ENCODE data around the gene KDM6B. TPM values are rescaled to one million over a fixed set of nuclear protein-coding genes. Genes with fewer than 3 reads are reported as not detected.

Gene KDM6B
- polyA plus RNA-seq, 1 donor from 2014 or later, result 2.5 TPM

DNA sequence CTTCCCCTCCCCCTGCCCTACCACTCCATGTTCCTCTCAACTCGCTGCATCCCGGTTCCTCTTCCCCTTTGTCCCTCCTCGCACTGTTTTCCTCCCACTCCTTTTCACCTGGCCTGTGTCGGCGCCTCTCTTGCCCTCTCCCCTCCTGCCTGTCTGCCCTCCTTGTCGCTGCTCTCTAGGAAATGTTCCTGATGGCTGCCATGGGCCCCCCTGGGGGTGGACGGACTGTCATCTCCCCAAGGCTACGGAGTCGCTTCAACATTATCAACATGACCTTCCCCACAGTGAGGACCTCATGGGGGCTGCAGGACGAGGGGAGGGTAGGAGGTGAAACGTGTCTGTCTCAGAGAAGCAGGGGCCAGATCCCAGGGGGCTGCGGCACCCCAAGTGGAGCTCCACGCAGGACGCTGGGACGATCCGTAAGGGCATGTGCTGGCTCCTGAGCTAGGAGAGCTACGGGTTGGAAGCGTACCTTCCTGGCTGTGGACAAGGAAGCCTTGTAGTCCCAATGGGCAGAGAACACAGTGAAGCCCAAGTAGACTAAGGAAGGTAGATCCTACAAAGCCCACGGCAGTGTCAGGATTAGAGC, 39.8 kb upstream of the KDM6B start:
- H3K4me2 ChIP-seq (ENCODE audit: low read length), result no peak overlapping the region
- H3K36me3 ChIP-seq (ENCODE audit: insufficient read depth, low read length), result no peaks in the 10 kb centered on the region
- no peak overlapping the region for H3K27ac ChIP-seq (ENCODE audit: low read length)
- no peaks in the 10 kb centered on the region for H3K27me3 ChIP-seq (ENCODE audit: insufficient read depth, low read depth, low read length)
- H3F3A ChIP-seq (ENCODE audit: insufficient read depth, low read length, poor library complexity, severe bottlenecking), result no peaks in the 10 kb centered on the region
- H3K9ac ChIP-seq (ENCODE audit: low read length), result no peak overlapping the region
- TF ChIP-seq EP300 (conservative IDR thresholded peaks at IDR 0.05; ENCODE audit: poor library complexity, severe bottlenecking), result no peak
- H2AFZ ChIP-seq (ENCODE audit: low read depth, low read length), result no peak overlapping the region
- H3K9me2 ChIP-seq (ENCODE audit: insufficient read depth, low read length), result no peaks in the 10 kb centered on the region
- H3K4me3 ChIP-seq (ENCODE audit: low read length), result no peak overlapping the region
- no peaks in the 10 kb centered on the region for H3K79me2 ChIP-seq (replicated peaks; ENCODE audit: insufficient read depth, low read length)
- no peaks in the 10 kb centered on the region for H4K20me1 ChIP-seq (ENCODE audit: insufficient read depth)
- H3K9me3 ChIP-seq (ENCODE audit: low read length), result no peaks in the 10 kb centered on the region

DNA sequence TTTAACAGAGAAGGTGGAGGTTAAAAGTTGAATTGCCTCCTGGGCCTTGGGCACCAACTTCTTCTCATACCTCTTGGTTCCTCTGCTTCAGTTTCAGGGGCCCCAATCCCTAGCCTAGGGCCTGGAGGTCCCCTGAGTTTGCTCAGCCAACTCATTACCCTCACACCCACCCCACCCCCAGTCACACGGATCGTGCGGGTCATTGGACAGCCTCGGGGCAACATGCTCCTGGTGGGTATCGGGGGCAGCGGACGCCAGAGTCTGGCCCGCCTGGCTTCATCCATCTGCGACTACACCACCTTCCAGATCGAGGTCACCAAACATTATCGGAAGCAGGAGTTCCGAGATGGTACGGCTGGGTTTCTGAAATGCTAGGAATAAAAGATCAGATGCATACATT, 36.0 kb upstream of the KDM6B start:
- no peaks in the 10 kb centered on the region for H3K9me2 ChIP-seq (ENCODE audit: insufficient read depth, low read length)
- no peak for TF ChIP-seq EP300 (conservative IDR thresholded peaks at IDR 0.05; ENCODE audit: poor library complexity, severe bottlenecking)
- TF ChIP-seq EZH2 (IDR thresholded peaks at IDR 0.05; ENCODE audit: borderline replicate concordance, insufficient read depth, low read length, poor library complexity, severe bottlenecking), result no peak
- TF ChIP-seq, protein P1, sequence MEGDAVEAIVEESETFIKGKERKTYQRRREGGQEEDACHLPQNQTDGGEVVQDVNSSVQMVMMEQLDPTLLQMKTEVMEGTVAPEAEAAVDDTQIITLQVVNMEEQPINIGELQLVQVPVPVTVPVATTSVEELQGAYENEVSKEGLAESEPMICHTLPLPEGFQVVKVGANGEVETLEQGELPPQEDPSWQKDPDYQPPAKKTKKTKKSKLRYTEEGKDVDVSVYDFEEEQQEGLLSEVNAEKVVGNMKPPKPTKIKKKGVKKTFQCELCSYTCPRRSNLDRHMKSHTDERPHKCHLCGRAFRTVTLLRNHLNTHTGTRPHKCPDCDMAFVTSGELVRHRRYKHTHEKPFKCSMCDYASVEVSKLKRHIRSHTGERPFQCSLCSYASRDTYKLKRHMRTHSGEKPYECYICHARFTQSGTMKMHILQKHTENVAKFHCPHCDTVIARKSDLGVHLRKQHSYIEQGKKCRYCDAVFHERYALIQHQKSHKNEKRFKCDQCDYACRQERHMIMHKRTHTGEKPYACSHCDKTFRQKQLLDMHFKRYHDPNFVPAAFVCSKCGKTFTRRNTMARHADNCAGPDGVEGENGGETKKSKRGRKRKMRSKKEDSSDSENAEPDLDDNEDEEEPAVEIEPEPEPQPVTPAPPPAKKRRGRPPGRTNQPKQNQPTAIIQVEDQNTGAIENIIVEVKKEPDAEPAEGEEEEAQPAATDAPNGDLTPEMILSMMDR (IDR thresholded peaks at IDR 0.05; ENCODE audit: poor library complexity, severe bottlenecking), result no peak
- no peak for TF ChIP-seq TAF1 (IDR thresholded peaks at IDR 0.05; ENCODE audit: low read depth)
- TF ChIP-seq RAD21 (conservative IDR thresholded peaks at IDR 0.05), result no peak
- no peak for TF ChIP-seq POLR2AphosphoS5 (IDR thresholded peaks at IDR 0.05)
- no peak for TF ChIP-seq MXI1 (conservative IDR thresholded peaks at IDR 0.05; ENCODE audit: poor library complexity, severe bottlenecking)
- TF ChIP-seq SMC3 (conservative IDR thresholded peaks at IDR 0.05; ENCODE audit: poor library complexity), result no peak

DNA sequence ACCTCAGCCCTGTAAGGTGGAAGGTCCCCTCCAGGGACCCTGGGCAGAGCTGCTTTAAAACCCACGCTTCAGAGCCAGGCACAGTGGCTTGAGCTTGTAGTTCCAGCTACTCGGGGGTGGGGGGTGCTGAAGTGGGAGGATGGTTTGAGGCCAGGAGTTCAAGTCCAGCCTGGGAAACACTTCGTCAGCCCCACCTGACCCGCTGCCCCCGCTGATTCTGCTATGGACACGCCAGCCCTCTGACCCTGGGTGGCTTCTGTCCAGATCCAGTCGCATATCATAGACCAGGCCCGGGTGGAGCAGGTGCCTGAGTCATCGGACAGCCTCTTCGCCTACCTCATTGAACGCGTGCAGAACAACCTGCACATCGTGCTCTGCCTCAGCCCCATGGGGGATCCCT, 35.2 kb upstream of the KDM6B start:
- no peak overlapping the region for H3K4me3 ChIP-seq (ENCODE audit: low read length)
- no peaks in the 10 kb centered on the region for H3F3A ChIP-seq (ENCODE audit: insufficient read depth, low read length, poor library complexity, severe bottlenecking)
- H3K27ac ChIP-seq (ENCODE audit: low read length), result no peak overlapping the region
- H3K4me2 ChIP-seq (ENCODE audit: low read length), result no peak overlapping the region
- no peaks in the 10 kb centered on the region for H4K20me1 ChIP-seq (ENCODE audit: insufficient read depth)
- no peaks in the 10 kb centered on the region for H3K27me3 ChIP-seq (ENCODE audit: insufficient read depth, low read depth, low read length)
- H2AFZ ChIP-seq (ENCODE audit: low read depth, low read length), result no peak overlapping the region
- no peak overlapping the region for H3K9ac ChIP-seq (ENCODE audit: low read length)
- H3K9me2 ChIP-seq (ENCODE audit: insufficient read depth, low read length), result no peaks in the 10 kb centered on the region
- no peaks in the 10 kb centered on the region for H3K79me2 ChIP-seq (replicated peaks; ENCODE audit: insufficient read depth, low read length)
- H3K36me3 ChIP-seq (ENCODE audit: insufficient read depth, low read length), result no peaks in the 10 kb centered on the region
- TF ChIP-seq, protein P2, sequence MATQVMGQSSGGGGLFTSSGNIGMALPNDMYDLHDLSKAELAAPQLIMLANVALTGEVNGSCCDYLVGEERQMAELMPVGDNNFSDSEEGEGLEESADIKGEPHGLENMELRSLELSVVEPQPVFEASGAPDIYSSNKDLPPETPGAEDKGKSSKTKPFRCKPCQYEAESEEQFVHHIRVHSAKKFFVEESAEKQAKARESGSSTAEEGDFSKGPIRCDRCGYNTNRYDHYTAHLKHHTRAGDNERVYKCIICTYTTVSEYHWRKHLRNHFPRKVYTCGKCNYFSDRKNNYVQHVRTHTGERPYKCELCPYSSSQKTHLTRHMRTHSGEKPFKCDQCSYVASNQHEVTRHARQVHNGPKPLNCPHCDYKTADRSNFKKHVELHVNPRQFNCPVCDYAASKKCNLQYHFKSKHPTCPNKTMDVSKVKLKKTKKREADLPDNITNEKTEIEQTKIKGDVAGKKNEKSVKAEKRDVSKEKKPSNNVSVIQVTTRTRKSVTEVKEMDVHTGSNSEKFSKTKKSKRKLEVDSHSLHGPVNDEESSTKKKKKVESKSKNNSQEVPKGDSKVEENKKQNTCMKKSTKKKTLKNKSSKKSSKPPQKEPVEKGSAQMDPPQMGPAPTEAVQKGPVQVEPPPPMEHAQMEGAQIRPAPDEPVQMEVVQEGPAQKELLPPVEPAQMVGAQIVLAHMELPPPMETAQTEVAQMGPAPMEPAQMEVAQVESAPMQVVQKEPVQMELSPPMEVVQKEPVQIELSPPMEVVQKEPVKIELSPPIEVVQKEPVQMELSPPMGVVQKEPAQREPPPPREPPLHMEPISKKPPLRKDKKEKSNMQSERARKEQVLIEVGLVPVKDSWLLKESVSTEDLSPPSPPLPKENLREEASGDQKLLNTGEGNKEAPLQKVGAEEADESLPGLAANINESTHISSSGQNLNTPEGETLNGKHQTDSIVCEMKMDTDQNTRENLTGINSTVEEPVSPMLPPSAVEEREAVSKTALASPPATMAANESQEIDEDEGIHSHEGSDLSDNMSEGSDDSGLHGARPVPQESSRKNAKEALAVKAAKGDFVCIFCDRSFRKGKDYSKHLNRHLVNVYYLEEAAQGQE (IDR thresholded peaks at IDR 0.05; ENCODE audit: borderline replicate concordance), result no peak
- TF ChIP-seq EZH2 (IDR thresholded peaks at IDR 0.05; ENCODE audit: borderline replicate concordance, insufficient read depth, low read length, poor library complexity, severe bottlenecking), result no peak
- no peak for TF ChIP-seq EP300 (conservative IDR thresholded peaks at IDR 0.05; ENCODE audit: poor library complexity, severe bottlenecking)
- no peak for TF ChIP-seq MXI1 (conservative IDR thresholded peaks at IDR 0.05; ENCODE audit: poor library complexity, severe bottlenecking)
- TF ChIP-seq POLR2AphosphoS5 (IDR thresholded peaks at IDR 0.05), result no peak
- TF ChIP-seq RAD21 (conservative IDR thresholded peaks at IDR 0.05), result no peak
- no peak for TF ChIP-seq TAF1 (IDR thresholded peaks at IDR 0.05; ENCODE audit: low read depth)
- TF ChIP-seq, protein P1 (IDR thresholded peaks at IDR 0.05; ENCODE audit: poor library complexity, severe bottlenecking), result no peak
- TF ChIP-seq SMC3 (conservative IDR thresholded peaks at IDR 0.05; ENCODE audit: poor library complexity), result no peak
- no peaks in the 10 kb centered on the region for H3K9me3 ChIP-seq (ENCODE audit: low read length)

More for the DNA sequence above, 36.0 kb upstream of the KDM6B start:
- no peaks in the 10 kb centered on the region for H3K27me3 ChIP-seq (ENCODE audit: insufficient read depth, low read depth, low read length)
- no peak overlapping the region for H3K27ac ChIP-seq (ENCODE audit: low read length)
- no peaks in the 10 kb centered on the region for H3F3A ChIP-seq (ENCODE audit: insufficient read depth, low read length, poor library complexity, severe bottlenecking)
- H4K20me1 ChIP-seq (ENCODE audit: insufficient read depth), result no peaks in the 10 kb centered on the region
- H3K4me3 ChIP-seq (ENCODE audit: low read length), result no peak overlapping the region
- H3K79me2 ChIP-seq (replicated peaks; ENCODE audit: insufficient read depth, low read length), result no peaks in the 10 kb centered on the region
- H3K36me3 ChIP-seq (ENCODE audit: insufficient read depth, low read length), result no peaks in the 10 kb centered on the region
- no peaks in the 10 kb centered on the region for H3K9me3 ChIP-seq (ENCODE audit: low read length)
- H3K9ac ChIP-seq (ENCODE audit: low read length), result no peak overlapping the region
- no peak overlapping the region for H2AFZ ChIP-seq (ENCODE audit: low read depth, low read length)
- no peak overlapping the region for H3K4me2 ChIP-seq (ENCODE audit: low read length)

Measured in neural cell (in vitro differentiated cells).